ENCODE data around the gene TTLL5. TPM values are rescaled to one million over a fixed set of nuclear protein-coding genes. Genes with fewer than 3 reads are reported as not detected.
A peak's percentile ranks its signal among the peaks of the same experiment; 100 is the strongest.

TTLL5 gene
- total RNA-seq, 2 experiments from 2014 or later = 27.3 to 38.6 TPM

DNA sequence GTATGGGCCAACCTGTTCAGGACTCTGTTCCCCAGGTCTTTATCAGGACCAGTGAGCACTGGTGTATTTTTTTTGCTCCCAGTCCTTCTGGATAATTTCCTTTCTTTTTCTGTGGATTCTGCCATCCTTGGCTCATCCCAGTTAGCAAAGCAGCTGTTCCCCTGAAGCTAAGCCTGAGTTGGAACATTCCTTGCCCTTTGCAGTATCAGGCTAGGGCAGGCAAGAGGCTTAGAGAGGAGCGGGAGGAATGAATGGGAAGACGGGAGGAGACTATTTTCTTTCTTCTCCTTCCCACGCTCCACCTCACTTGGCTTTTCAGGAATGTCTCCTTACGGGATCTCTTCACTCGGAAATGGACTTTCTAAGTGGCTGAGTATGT is 29.6 kb upstream of the TTLL5 start:
- Mint-ChIP-seq H3K27ac (no peak overlapping the region), H3K4me1 (no peaks in the 10 kb centered on the region), H3K4me3 (no peak overlapping the region), H3K9me3 (ENCODE audit: low read depth) (no peaks in the 10 kb centered on the region), H3K27me3 (no peaks in the 10 kb centered on the region), H3K36me3 (ENCODE audit: low read depth) (peaks cover 2% of the 10 kb centered on the region)
- intact Hi-C loops (cut with DNase I, micrococcal nuclease) = no loop called here
- no peak for DNase-seq
- ChIA-PET POLR2A (no interaction called here), CTCF (interaction anchor here (0.6 kb wide), 2 partner anchors 389 to 912 kb away, joined by 4 read pairs; no protein-coding TSS in a partner anchor)
- ATAC-seq = no peak

DNA sequence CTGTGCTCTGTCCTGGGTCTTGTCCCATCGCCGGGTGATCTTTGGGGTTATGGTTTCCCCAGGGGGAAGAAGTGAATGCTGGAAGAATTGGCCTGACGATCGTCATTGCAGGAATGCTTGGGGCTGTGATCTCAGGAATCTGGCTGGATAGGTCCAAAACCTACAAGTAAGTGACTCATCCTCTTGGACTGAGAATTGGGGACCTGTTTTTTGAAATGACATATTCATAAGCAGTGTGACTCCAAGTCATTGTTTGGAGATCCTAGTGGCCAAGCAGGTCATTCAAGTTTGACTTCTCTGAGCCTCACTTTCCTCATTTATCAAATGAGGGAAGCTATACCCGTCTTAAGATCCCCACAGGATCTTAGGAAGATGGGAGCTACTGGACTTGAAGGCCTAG is 26.2 kb upstream of the TTLL5 start:
- Mint-ChIP-seq H3K4me3 (no peak overlapping the region), H3K9me3 (ENCODE audit: low read depth) (no peaks in the 10 kb centered on the region), H3K27me3 (no peaks in the 10 kb centered on the region), H3K4me1 (no peaks in the 10 kb centered on the region), H3K36me3 (ENCODE audit: low read depth) (peaks cover 4% of the 10 kb centered on the region), H3K27ac (no peak overlapping the region)
- ChIA-PET POLR2A (no interaction called here), CTCF (interaction anchor here (0.6 to 1.4 kb wide), 7 partner anchors 8 to 809 kb away, joined by 3 to 7 read pairs (median 3); no protein-coding TSS in a partner anchor)
- intact Hi-C loops (cut with DNase I, micrococcal nuclease) = no loop called here
- DNase-seq = no peak
- no peak for ATAC-seq

DNA sequence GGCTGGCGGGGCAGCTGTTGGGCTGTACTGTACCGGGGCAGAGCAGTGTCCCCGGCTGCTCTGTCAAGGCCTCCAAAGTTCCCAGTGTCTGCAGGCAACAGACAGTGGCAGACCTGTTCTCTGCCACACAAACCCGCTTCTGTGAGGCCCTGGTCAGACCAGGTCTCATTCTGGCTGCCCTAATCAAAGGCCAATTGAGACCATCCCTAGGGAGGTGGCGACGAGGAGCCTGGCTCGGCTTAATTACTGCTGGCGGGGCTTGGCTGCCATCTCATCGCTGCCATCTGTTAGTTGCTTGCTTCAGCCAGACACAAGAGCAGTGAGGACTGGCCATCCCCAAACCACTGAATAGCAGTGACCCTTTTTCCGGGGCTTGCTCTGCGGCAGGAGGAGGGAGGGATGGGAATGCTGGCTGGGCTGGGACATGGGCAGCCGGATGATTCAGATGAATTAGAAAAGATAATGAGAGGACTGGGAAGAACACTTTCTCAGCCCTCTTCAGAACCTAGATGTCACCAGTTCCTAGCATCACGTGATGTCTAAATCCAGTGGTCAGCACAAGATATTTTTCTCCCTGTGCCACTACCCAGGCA is 24.9 kb upstream of the TTLL5 start:
- Mint-ChIP-seq H3K36me3 (ENCODE audit: low read depth) (peaks cover 8% of the 10 kb centered on the region), H3K27ac (no peak overlapping the region), H3K4me3 (no peak overlapping the region), H3K4me1 (no peaks in the 10 kb centered on the region), H3K27me3 (no peaks in the 10 kb centered on the region), H3K9me3 (ENCODE audit: low read depth) (no peaks in the 10 kb centered on the region)
- intact Hi-C loops (cut with DNase I, micrococcal nuclease) = no loop called here
- ATAC-seq = no peak
- no peak for DNase-seq
- CTCF ChIA-PET = interaction anchor here (0.6 to 1.4 kb wide), 5 partner anchors 15 to 1018 kb away, joined by 3 to 7 read pairs (median 3); no protein-coding TSS in a partner anchor
- POLR2A ChIA-PET = no interaction called here

DNA sequence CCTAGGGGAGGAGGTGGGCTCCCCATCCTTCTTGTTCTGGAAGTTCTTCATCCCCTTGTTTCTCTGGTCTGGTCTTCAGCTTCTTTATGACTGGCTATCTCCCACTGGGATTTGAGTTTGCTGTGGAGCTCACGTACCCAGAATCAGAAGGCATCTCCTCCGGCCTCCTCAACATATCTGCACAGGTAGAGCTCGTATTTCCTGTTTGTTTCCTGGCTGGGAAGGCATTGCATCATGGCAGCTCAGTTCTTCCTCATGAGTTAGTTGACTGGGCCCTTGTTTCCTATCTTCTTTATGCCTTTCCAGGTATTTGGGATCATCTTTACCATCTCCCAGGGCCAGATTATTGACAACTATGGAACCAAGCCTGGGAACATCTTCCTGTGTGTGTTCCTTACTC is 20.2 kb upstream of the TTLL5 start:
- DNase-seq = no peak
- Mint-ChIP-seq H3K27me3 (no peaks in the 10 kb centered on the region), H3K27ac (peak overlapping the region; percentile 14), H3K9me3 (ENCODE audit: low read depth) (no peaks in the 10 kb centered on the region), H3K36me3 (ENCODE audit: low read depth) (peaks cover 17% of the 10 kb centered on the region), H3K4me1 (no peaks in the 10 kb centered on the region), H3K4me3 (no peak overlapping the region)
- ChIA-PET POLR2A (no interaction called here), CTCF (interaction anchor here (1.0 to 2.0 kb wide), 2 partner anchors 13 to 152 kb away, joined by 5 to 8 read pairs; no protein-coding TSS in a partner anchor)
- no peak for ATAC-seq
- intact Hi-C loops (cut with DNase I, micrococcal nuclease) = no loop called here

DNA sequence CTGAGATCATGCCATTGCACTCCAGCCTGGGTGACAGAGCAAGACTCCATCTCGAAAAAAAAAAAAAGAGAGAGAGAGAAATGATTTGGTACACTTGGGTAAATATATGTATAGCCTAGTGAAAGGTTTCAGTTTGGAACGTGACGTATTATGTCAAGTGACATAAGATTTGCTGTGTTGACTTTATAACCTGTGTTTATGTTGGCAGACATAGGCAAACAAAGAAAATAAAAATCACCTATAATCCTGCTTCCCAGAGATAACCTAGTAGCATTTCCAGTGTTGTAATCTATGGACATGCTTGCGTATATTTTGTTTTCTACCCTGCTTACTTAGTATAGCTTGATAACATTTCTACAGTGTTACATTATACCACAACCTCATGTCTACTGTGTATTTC is 17.1 kb upstream of the TTLL5 start:
- Mint-ChIP-seq H3K36me3 (ENCODE audit: low read depth) (peaks cover 15% of the 10 kb centered on the region), H3K27me3 (no peaks in the 10 kb centered on the region), H3K4me1 (no peaks in the 10 kb centered on the region), H3K4me3 (no peak overlapping the region), H3K27ac (no peak overlapping the region), H3K9me3 (ENCODE audit: low read depth) (no peaks in the 10 kb centered on the region)
- ChIA-PET CTCF (interaction anchor here (1.3 kb wide), 1 partner anchor 10 kb away, joined by 7 read pairs; no protein-coding TSS in a partner anchor), POLR2A (no interaction called here)
- DNase-seq (no peak), ATAC-seq (no peak)
- intact Hi-C loops (cut with DNase I, micrococcal nuclease) = no loop called here

DNA sequence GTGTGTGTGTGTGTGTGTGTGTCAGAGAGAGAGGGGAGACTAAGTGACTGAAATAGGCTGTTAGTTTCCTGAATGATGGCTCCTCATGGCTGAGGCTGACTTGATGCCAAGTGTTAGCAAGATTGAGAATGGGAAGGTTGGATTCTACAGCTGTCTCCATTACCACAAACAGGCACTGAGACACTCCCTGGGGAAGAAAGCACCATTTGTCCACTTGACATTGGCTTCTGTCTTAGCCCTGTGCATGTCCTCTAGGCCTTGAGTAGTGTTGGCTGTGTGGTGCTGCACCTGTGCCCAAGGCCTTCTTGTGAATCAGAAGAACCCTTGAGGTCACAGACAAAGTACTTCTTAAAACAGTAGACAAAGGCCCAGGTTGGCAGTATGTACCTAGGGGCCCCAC is 16.0 kb upstream of the TTLL5 start:
- ChIA-PET POLR2A (interaction anchor here (0.6 kb wide), 1 partner anchor 78 kb away, joined by 3 read pairs; no protein-coding TSS in a partner anchor), CTCF (interaction anchor here (1.3 kb wide), 1 partner anchor 9 kb away, joined by 7 read pairs; no protein-coding TSS in a partner anchor)
- Mint-ChIP-seq H3K27ac (no peak overlapping the region), H3K27me3 (no peaks in the 10 kb centered on the region), H3K4me1 (no peaks in the 10 kb centered on the region), H3K4me3 (no peak overlapping the region), H3K9me3 (ENCODE audit: low read depth) (no peaks in the 10 kb centered on the region), H3K36me3 (ENCODE audit: low read depth) (peaks cover 20% of the 10 kb centered on the region)
- DNase-seq = no peak
- no peak for ATAC-seq
- intact Hi-C loops (cut with DNase I, micrococcal nuclease) = no loop called here

DNA sequence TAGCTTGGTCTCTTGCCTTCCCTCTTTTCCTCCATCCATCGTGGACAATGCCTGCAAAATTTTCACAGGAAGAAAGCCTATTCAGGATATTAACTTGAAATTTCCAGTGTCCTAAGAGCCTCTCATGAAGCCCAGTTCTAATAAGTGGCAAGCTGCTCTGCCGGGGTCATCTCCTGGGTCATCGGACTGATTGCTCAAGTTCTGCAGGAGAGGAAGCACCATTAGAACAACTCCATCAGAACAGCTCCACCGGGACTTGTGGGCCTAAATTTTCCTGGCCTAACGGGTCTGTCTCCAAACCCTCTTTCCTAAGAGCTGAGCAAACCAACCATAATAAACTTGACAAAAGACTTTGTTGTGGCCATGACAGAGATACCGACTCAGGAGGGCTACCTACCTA is 14.3 kb upstream of the TTLL5 start:
- H3K4me1 Mint-ChIP-seq = no peaks in the 10 kb centered on the region
- H3K4me3 Mint-ChIP-seq = no peak overlapping the region
- POLR2A ChIA-PET = no interaction called here
- DNase-seq (no peak), ATAC-seq (no peak)
- CTCF ChIA-PET = interaction anchor here (1.0 to 1.1 kb wide), 2 partner anchors 14 to 69 kb away, joined by 3 read pairs; partner anchors contain the start of genes ERG28 and TTLL5
- H3K9me3 Mint-ChIP-seq (ENCODE audit: low read depth) = no peaks in the 10 kb centered on the region
- H3K36me3 Mint-ChIP-seq (ENCODE audit: low read depth) = peaks cover 26% of the 10 kb centered on the region
- H3K27ac Mint-ChIP-seq = no peak overlapping the region
- no peaks in the 10 kb centered on the region for H3K27me3 Mint-ChIP-seq
- intact Hi-C loops (cut with DNase I, micrococcal nuclease) = no loop called here

DNA sequence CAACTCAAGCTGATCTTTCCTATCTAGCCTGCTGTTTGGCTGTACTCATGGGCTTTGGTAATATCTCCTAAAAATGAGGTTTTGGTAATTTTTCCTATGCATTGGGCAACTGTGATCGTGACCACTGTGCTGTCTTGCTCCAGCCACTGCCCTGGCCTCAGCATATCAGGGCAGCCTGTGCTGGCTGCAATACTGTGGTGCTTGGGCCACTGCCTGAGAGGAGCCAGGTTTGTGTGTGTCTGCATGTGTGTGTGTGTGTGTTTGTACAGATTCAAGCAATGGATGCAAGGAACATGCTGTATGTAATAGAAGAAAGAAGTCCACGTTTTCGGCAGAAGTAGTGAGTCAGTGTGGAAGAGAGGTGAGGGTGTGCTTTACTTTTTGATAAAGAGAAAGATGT is 13.4 kb upstream of the TTLL5 start:
- POLR2A ChIA-PET = interaction anchor here (0.7 kb wide), 1 partner anchor 316 kb away, joined by 3 read pairs; no protein-coding TSS in a partner anchor
- ATAC-seq (no peak), DNase-seq (no peak)
- Mint-ChIP-seq H3K36me3 (ENCODE audit: low read depth) (peaks cover 31% of the 10 kb centered on the region), H3K27ac (no peak overlapping the region), H3K27me3 (no peaks in the 10 kb centered on the region), H3K4me3 (no peak overlapping the region), H3K4me1 (no peaks in the 10 kb centered on the region), H3K9me3 (ENCODE audit: low read depth) (no peaks in the 10 kb centered on the region)
- intact Hi-C loops (cut with DNase I, micrococcal nuclease) = no loop called here
- CTCF ChIA-PET = interaction anchor here (0.7 kb wide), 1 partner anchor 626 kb away, joined by 3 read pairs; no protein-coding TSS in a partner anchor

DNA sequence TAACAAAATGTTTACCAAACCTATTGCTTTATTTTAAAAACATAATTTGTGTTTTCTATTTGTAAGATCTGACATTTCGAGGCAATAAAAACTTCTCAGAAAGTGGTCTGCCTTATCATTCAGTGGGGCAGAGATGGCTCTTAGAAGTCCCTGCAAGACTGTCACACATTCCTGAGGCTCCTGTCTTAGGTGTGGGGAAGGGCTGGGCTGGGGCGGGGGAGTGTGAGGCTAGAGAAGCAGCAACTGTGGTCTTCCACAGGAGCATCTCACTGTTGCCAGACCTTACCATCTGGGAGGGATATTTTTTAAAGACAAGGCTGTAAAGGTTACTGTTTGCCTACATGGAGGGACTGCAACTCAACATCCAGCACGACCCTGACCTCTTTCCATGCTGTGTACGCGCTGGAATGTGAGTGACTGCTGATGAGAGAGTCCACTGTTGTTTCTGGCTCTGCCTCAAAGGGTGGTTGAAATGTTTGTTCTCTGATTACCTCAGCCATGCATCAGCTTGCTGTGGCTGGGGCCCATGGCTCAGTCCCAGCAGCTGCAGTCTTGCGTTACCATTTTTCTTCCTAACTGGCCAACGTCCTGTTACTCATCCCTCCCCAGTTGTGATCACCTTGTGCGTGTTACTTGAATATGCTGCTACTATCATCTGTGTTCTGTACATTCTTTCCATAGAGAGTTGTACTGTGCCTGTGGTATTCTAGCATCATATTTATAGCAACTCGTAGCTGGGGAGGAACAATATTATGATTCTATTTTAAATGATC is 12.8 kb upstream of the TTLL5 start:
- POLR2A ChIA-PET = no interaction called here
- Mint-ChIP-seq H3K4me1 (no peaks in the 10 kb centered on the region), H3K36me3 (ENCODE audit: low read depth) (peaks cover 34% of the 10 kb centered on the region), H3K27me3 (no peaks in the 10 kb centered on the region), H3K27ac (no peak overlapping the region), H3K4me3 (no peak overlapping the region), H3K9me3 (ENCODE audit: low read depth) (no peaks in the 10 kb centered on the region)
- CTCF ChIA-PET = interaction anchor here (1.4 kb wide), 1 partner anchor 340 kb away, joined by 5 read pairs; no protein-coding TSS in a partner anchor
- intact Hi-C loops (cut with DNase I, micrococcal nuclease) = no loop called here
- no peak for DNase-seq
- ATAC-seq = no peak

DNA sequence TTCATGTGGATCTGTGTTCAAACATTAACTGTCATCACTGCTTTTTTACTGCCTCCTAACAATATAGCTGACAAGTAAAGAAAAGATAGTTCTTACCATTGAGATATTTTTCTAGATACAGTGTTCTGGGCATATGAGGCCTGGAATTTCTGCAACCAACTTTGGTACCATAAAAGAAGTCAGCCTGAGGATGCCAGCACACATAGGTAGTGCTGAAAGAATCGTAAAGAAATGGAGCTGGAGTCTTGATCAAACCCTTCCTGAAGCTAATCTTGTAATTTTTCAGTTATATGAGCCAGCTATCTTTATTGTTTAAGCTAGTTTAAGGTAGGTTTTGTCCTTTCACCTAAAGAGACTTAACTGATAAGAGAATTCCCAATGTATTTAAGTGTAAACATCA is 11.7 kb upstream of the TTLL5 start:
- ChIA-PET CTCF (interaction anchor here (0.7 to 1.4 kb wide), 5 partner anchors 11 to 341 kb away, joined by 3 to 5 read pairs (median 4); partner anchors contain the start of genes ERG28 and TTLL5), POLR2A (no interaction called here)
- H3K9me3 Mint-ChIP-seq (ENCODE audit: low read depth) = no peaks in the 10 kb centered on the region
- intact Hi-C loops (cut with DNase I, micrococcal nuclease) = no loop called here
- ATAC-seq = no peak
- H3K27me3 Mint-ChIP-seq = no peaks in the 10 kb centered on the region
- no peak overlapping the region for H3K4me3 Mint-ChIP-seq
- H3K36me3 Mint-ChIP-seq (ENCODE audit: low read depth) = peaks cover 35% of the 10 kb centered on the region
- no peak overlapping the region for H3K27ac Mint-ChIP-seq
- H3K4me1 Mint-ChIP-seq = peaks cover 6% of the 10 kb centered on the region
- no peak for DNase-seq

DNA sequence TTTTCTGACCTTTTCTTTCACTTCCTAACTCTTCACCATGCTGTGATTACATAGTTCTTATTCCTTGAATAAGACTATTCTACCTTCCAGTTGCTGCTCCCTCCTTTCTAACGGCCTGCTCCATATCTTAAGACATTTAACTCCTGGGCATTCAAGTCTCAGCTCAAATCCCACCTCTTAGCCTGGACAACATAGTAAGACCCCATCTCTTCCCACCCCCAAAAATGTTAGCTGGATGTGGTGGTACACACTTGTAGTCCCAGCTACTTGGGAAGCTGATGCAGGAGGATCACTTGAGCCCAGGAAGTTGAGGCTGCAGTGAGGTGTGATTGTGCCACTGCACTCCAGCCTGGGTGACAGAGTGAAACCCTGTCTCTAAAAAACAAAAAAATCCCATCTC is 11.3 kb upstream of the TTLL5 start:
- ATAC-seq = no peak
- Mint-ChIP-seq H3K27me3 (no peaks in the 10 kb centered on the region), H3K4me1 (peaks cover 6% of the 10 kb centered on the region), H3K27ac (no peak overlapping the region), H3K9me3 (ENCODE audit: low read depth) (no peaks in the 10 kb centered on the region), H3K4me3 (no peak overlapping the region), H3K36me3 (ENCODE audit: low read depth) (peaks cover 35% of the 10 kb centered on the region)
- DNase-seq = no peak
- CTCF ChIA-PET = interaction anchor here (0.7 to 1.4 kb wide), 4 partner anchors 11 to 341 kb away, joined by 4 to 5 read pairs (median 4); partner anchors contain the start of genes ERG28 and TTLL5
- POLR2A ChIA-PET = no interaction called here
- intact Hi-C loops (cut with DNase I, micrococcal nuclease) = loop anchor here in 1 of 2 experiments (5.0 to 10.0 kb wide), 3 partner anchors 135 to 517 kb away; no protein-coding TSS in a partner anchor

Measured in activated CD4-positive, alpha-beta T cell treated with anti-CD3 and anti-CD28 coated beads for 36 hours (primary cell).